Measurements from ENCODE around the gene C5orf15.
A peak's percentile ranks its signal among the peaks of the same experiment; 100 is the strongest.

The C5orf15 gene

DNA sequence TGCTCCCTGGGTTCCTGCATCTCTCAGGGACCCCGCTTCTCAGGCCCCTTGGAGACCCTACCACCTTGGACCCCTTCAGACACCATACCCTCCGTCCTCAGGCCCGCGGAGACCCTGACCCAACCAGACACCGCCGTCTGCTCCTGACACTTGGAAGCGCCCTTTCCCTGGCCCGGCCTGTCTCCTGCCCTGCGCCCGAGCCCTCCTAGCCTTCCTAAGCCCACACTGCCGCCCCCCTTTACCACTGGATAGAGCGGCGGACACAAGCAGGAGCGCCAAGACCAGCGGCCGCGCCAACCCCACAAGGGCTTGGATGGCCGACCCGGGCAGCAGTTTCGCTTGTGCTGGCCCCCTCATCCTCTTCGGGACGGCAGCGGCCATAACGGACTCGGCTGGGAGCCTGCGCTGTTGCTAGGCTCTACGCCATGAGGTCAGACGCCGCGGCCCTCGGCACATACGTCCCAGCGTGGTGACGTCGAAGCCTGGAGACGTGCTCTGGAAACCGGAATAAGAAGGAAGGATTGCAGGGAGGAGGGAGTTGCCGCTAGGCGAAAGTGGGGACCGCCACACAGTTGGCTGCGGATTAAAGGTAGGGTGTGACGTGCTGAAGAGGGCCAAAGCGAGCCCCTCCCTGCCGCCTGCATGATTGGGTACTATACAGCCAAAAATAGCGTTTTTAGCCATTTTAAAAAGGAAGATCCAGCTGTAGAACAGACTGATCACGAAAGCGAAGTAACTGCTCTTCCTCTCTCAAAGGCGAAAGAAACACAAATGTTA, at the start of gene C5orf15:
Gene C5orf15 (minus strand): TSS at position 422 of the 777 bp plus-strand sequence. CDS start 41 bp downstream, at position 381.
- DNase-seq: peak; percentile 95

- no peak for DNase-seq
These were observed 39.9 kb upstream of the C5orf15 start for GRCh38 chr5:134008266-134008749.

GRCh38 chr5:134007581-134008265, 39.3 kb upstream of the C5orf15 start:
- no peak for DNase-seq

DNA sequence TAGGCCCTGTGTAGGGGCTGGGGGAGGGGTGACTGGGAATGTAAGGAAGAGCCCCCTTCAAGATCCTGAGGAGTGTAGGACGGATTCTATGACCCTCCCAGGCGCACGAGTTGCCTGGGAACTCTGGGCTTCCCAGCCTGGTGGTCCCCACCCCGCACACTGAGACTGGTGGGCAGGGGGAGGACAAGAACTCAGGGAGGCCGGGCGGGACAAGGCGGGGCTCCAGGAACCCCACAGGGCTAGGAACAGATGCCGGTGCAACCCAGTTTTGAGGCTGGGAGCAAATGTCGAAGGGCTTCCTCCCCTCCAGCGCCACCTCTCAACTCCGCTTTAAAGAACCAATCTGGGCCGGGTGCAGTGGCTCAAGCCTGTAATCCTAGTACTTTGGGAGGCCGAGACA, 37.7 kb upstream of the C5orf15 start:
- DNase-seq: no peak

- no peak for DNase-seq
These were observed 37.1 kb upstream of the C5orf15 start for GRCh38 chr5:134005417-134006061.

DNA sequence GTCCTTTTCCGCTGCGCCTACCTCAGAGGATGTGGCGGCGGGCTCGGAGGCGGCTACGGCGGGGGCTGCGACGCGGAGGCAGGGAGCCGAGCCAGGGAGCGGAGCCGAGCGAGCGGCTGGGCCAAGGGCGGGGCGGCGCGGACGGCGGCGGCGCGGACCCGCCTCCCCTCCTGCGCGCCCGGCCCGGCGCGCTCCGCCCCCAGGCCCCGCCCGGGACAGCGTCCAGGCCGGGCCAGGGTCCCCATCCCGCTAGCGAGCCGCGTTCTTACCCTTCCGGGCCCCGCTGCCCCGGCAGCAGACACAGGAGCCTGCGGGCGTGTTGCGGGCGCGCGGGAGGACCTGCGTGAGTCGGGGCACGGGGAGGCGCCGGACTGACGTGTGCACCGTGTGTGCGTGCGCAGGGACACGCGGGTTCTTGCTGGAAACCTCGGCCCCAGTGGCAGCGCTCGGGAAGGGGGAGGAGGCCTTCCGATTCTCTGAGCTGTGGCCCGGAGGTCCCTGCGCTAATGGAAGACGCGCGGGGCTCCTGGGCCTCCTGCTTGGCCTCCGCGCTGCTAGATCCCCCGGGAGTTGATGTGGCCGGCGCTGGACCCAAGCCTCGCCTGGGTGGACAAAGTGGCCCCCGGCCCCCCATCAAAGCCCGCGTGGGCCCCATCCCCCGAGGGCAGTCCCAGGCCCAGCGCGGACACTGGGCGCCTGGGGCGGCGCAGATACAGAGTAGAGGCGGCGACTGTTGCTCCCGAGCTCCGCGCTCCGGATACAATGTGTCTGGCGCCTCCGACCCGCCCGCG, 36.4 kb upstream of the C5orf15 start, which contains the start of gene VDAC1:
Gene VDAC1 (minus strand): TSS at position 350 of the 791 bp plus-strand sequence. CDS start 11,963 bp downstream, outside the sequence.
- peak; percentile 81 for DNase-seq

DNA sequence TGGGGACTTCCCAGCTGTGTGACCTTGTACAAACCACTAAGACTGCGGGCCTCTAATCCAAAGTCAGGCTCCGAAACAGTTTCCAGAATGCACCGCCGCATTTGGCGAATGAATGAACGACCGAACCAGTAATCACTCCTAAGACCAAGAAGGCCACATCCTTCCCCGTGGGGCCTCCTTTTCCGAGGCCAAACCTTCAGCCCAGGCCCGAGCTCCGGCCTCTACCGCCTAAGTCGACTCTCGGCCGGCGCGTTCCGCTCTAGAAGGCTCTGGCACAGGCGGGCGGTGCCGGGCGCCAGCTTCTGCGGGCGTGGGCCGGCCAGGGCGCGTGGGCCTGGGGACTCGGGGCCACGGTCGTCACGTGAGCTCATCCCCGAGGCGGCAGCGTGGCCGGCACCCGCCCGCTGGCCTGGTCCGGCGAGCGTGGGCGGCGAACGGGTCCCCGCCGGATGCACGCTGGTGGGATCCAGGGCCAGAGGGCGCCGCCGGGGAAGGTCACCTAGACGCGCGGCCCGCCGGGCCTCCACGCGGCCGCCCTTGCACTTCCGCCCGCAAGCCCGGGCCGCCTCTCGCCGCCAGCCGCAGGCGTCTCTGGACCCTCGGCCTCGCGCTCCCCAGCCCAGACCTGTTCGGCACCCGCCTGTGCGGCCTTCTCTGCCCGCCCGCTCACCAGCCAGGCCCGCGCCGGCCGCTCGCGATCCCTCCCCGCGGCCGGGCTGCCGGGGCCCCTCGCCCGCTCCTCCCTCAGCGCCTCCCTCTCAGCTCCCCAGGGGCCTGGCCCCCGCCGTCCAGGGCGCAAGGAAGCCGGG, 35.6 kb upstream of the C5orf15 start:
- DNase-seq: peak; percentile 64

- peak; percentile 63 for DNase-seq
These were observed 34.8 kb upstream of the C5orf15 start for GRCh38 chr5:134003064-134003816.

DNA sequence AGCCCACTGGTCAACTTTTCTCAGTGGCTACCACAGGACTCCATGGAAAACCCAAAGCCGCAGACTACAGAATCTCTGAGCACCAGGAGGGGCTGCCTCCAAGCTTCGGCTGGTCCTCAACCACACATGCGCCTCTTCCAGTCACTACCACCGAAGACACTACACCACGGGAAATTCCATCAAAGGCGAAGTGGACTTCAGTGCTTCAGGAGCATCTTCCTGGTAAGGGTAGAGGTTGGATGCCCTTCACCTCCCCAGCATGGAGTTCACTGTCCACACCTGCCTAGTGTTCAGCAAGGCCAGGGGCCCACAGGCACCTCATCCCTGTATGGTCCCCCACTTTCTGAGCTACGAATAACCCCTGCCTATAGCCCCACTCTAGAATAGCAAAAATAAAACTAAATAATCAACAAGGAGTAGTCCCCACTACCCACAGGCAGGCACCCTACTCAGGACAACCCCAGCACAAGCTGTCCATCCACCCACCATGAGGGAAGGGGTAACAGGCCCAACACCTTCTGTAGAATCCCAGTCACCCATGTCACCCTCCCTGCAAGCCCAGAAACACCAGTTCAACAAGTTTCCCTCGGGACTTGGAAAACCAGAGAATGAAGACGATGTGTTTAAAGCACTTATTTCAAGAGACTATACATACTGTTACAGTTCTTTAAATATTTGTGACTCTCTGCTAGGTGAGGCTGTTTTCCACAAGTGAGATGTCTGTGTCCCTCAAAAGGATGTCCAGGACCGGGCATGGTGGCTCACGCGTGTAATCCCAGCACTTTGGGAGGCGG, 33.7 kb upstream of the C5orf15 start:
- no peak for DNase-seq

DNA sequence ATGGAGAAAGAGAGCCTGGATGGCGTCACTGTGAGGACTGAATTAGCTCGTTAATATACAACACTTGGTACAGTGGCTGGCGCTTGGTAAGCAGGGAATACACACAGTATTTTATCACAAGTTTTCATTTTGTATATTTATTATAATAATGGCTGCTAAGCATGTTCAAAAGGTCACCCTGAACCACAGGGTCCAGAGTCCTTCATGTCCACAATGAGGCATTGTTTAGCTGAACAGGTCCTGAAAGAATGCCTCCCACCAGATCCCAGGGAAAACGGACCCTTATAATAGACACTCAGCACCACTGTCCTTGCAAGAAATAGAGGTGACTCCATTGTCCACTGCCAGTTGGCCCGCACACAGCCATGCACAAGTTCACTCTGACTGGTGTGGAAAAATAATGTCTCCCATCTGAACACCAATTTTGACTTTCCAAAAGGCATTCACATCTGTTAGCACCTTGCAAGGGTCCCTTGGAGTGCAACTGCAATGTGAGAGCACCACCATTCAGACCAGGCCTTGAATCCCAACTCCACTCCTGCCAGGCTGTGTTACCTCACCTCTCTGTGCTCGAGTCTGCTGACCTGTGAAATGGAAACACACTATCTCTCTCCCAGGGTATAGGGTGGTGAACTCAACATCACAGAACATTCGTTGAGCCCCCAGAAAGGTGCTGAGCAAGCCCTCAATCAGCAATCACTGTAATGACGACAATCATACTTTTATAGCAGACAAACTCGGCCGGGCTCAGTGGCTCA, 32.5 kb upstream of the C5orf15 start:
- DNase-seq: no peak

DNA sequence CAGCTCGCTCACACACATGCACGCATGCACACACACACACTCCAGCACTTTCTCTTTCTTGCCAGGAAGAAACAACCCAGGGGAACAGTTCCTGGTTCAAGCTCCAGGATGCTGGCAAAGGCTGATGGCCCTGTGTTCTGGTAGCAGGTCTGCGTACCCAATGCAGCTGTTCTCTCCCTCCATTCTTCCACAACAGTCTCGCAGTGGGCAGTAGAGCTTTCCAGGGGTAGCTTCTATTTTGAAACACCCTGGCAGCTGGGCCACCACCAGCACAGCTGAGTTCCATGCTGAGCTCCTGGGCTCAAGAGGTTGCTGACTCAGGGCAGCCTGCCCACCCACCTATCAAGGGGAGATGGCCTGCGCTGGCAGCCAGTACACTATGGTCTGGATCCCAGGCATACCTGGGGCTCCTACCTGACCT, 31.7 kb upstream of the C5orf15 start:
- DNase-seq: no peak

GRCh38 chr5:133998807-133999206, 30.4 kb upstream of the C5orf15 start:
- no peak for DNase-seq

GRCh38 chr5:133998042-133998441, 29.6 kb upstream of the C5orf15 start:
- DNase-seq: no peak

- no peak for DNase-seq
These were observed 28.3 kb upstream of the C5orf15 start for GRCh38 chr5:133996683-133997252.

- DNase-seq: no peak
These were observed 27.6 kb upstream of the C5orf15 start for GRCh38 chr5:133995883-133996563.

DNA sequence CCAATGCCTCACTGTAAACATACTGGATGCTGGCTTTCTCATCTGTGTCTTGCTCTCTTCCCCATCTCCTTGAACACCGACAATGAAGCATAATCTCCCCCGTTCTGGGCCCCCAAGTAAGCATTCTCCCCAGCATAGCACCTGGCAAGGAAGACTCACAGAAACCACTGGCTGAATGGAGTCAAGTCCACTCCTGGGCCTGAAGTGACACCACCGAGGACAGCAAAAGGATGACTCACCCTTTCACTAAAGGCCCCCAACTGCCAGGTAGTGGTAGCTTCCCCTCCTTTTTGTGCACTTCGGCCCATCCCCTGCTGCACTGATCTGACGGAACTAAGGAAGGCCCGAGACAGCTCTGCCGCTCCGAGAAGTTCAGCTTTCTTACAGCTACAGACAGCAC, 26.9 kb upstream of the C5orf15 start:
- DNase-seq: no peak

- DNase-seq: no peak
These were observed 26.5 kb upstream of the C5orf15 start for GRCh38 chr5:133994990-133995333.

DNA sequence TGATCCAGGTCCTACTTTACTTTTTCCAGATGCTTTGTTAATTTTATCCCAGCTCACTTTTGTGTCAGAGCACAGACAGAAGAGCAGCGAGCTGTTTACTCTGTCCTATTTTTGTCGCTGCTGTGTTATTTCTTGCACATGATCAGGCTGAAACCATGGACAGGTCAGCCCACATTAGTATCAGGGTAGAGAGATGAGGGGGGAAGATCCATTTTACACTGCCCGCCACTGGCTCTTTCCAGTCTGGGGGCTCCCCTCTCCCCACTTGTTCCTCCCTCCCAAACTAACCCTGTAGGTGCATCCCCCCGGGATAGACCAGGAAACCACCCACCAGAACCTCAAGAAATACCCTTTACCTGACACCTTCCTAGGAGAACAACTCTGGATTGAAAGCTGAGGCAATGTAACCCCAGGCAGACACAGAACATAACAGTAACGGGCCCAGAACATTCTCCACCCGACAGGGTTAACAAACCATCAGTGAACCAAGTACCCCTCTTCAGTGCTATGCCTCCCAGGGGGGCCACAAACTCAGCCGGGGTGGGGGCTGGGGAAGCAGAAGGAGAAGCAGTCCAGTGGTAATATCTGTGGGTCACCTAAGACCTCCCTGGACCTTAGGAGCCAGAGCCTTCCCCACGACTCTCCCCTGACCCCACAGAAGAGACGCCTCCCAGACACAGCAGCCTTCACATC, 26.0 kb upstream of the C5orf15 start:
- no peak for DNase-seq

All from stimulated activated CD8-positive, alpha-beta memory T cell treated with anti-CD3 and anti-CD28 coated beads, Interleukin-4, amount 100 ng/mL, for 48 hours (primary cell).